Measurements from ENCODE around the gene TENT4A. TPM values are rescaled to one million over a fixed set of nuclear protein-coding genes. Genes with fewer than 3 reads are reported as not detected.

Gene TENT4A
- total RNA-seq, 1 experiment from 2014 or later, result 25.6 TPM

DNA sequence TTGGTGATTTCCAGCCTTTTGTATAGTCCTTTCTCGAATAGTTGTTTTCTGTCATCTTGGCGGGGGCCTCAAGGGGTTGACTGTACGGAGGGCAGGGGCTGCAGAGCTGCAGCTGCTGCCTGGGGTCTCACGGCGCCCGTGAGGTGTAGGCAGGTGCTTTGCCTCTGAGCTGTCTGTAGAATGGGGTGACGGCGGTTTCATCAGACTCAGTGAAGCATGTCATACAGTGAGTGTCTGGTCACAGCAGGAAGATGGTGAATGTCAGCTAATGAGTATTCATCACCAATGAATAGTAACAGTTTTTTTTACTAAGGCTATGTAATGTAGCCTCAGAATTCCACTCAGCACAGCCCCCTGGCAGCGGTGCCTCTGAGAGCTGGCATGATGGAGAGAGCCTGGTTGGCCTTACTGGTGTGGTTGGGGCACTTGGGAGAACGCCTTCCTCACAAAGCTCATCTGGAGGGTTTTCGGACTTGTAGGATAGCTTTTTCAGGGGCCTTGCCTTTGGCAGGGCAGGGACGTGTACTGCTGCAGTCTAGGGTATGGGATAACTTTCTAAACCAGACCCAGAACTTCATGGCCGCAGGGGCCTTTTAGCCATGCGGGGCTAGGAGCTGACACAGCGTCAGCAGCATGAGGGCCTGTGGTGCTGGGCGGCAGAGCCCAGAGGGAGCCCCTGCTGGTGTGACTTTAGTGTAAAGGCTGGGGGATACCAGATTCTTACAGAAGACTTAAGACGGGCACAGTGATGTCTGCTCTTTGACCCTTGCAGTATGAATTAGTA, 15.0 kb downstream of the TENT4A start:
- no peak overlapping the region for H3K27ac ChIP-seq (ENCODE audit: insufficient read length, low read depth, low read length)
- H2BK120ac ChIP-seq (ENCODE audit: low read depth, low read length, poor library complexity, severe bottlenecking), result no peak overlapping the region
- no peaks in the 10 kb centered on the region for H3K4me1 ChIP-seq (ENCODE audit: insufficient read depth, low read length)
- H3K27me3 ChIP-seq (ENCODE audit: insufficient read depth, low read length), result no peaks in the 10 kb centered on the region
- H3K9me3 Mint-ChIP-seq, result no peaks in the 10 kb centered on the region
- no peak overlapping the region for H3K14ac ChIP-seq (ENCODE audit: insufficient read depth, low read length)
- TF ChIP-seq, protein P1, sequence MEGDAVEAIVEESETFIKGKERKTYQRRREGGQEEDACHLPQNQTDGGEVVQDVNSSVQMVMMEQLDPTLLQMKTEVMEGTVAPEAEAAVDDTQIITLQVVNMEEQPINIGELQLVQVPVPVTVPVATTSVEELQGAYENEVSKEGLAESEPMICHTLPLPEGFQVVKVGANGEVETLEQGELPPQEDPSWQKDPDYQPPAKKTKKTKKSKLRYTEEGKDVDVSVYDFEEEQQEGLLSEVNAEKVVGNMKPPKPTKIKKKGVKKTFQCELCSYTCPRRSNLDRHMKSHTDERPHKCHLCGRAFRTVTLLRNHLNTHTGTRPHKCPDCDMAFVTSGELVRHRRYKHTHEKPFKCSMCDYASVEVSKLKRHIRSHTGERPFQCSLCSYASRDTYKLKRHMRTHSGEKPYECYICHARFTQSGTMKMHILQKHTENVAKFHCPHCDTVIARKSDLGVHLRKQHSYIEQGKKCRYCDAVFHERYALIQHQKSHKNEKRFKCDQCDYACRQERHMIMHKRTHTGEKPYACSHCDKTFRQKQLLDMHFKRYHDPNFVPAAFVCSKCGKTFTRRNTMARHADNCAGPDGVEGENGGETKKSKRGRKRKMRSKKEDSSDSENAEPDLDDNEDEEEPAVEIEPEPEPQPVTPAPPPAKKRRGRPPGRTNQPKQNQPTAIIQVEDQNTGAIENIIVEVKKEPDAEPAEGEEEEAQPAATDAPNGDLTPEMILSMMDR (conservative IDR thresholded peaks at IDR 0.05), result no peak
- no peaks in the 10 kb centered on the region for H3K23me2 ChIP-seq (ENCODE audit: insufficient read length, low read depth, low read length, poor library complexity, severe bottlenecking)
- H3K56ac ChIP-seq (ENCODE audit: insufficient read length, low read depth, low read length), result no peak overlapping the region
- H3K4me3 Mint-ChIP-seq, result no peak overlapping the region; a peak in 1 of 5 replicates
- no peak overlapping the region for H3K4ac ChIP-seq (ENCODE audit: low read depth, low read length)
- no peaks in the 10 kb centered on the region for H3K27me3 Mint-ChIP-seq (ENCODE audit: low read depth)
- DNase-seq, result no peak
- H4K5ac ChIP-seq (ENCODE audit: insufficient read length, low read depth, low read length), result no peak overlapping the region
- H3T11ph ChIP-seq (ENCODE audit: low read length), result no peak overlapping the region
- no peak overlapping the region for H2BK15ac ChIP-seq (ENCODE audit: low read depth, low read length)
- no peaks in the 10 kb centered on the region for H3K9me3 ChIP-seq (ENCODE audit: control insufficient read depth, low read depth, low read length)
- H4K8ac ChIP-seq (replicated peaks; ENCODE audit: insufficient read length, low read depth, low read length), result no peak overlapping the region
- H2BK12ac ChIP-seq (ENCODE audit: insufficient read length, low read depth, low read length), result no peak overlapping the region
- H3K9ac ChIP-seq (ENCODE audit: extremely low read depth, insufficient read length, low read length), result no peak overlapping the region
- H2BK5ac ChIP-seq (ENCODE audit: insufficient read length, low read length), result no peak overlapping the region
- H3K27ac Mint-ChIP-seq, result peak overlapping the region; percentile 20 to 88 (median 42); a peak in 4 of 7 replicates
- no peak overlapping the region for H2AK5ac ChIP-seq (ENCODE audit: insufficient read length, low read length)
- no peak overlapping the region for H2AFZ ChIP-seq (ENCODE audit: low read length)
- no peak overlapping the region for H4K91ac ChIP-seq (ENCODE audit: insufficient read length, low read depth, low read length)
- peaks cover under 1% of the 10 kb centered on the region for H4K20me1 ChIP-seq (ENCODE audit: control insufficient read depth, insufficient read depth, insufficient read length)
- peaks cover 4 to 15% (median 11%) of the 10 kb centered on the region in 3 experiments for H3K36me3 Mint-ChIP-seq (ENCODE audit: insufficient read depth in 1 of 3, low read depth in 3 of 3)
- peaks cover 2% of the 10 kb centered on the region for H3K79me1 ChIP-seq (ENCODE audit: insufficient read depth, low read depth, low read length, poor library complexity, severe bottlenecking)
- no peak overlapping the region for H3K4me2 ChIP-seq (ENCODE audit: insufficient read depth, insufficient read length, low read length)
- no peak overlapping the region for H3K23ac ChIP-seq (ENCODE audit: insufficient read length, low read depth, low read length)
- H2BK20ac ChIP-seq (ENCODE audit: low read depth, low read length, poor library complexity, severe bottlenecking), result no peak overlapping the region
- H3K18ac ChIP-seq (ENCODE audit: insufficient read length, low read depth, low read length), result no peak overlapping the region
- no CpG with 5 or more reads among the region's 17 CpGs for WGBS (ENCODE audit: extremely low coverage, insufficient read length, low lambda C conversion rate)
- H3K4me1 Mint-ChIP-seq, result peaks cover 45 to 47% of the 10 kb centered on the region in 2 experiments
- H3K79me2 ChIP-seq (ENCODE audit: insufficient read depth, low read length), result peaks cover 27% of the 10 kb centered on the region; the same call in 1 of the 2 replicates
